Measurements from ENCODE around the gene NGEF.
"Not testable (repeated sequence)": the region's sequence is repeated elsewhere in the genome, so short reads cannot be mapped to it uniquely, and the experiment has no call there.

NGEF gene

DNA sequence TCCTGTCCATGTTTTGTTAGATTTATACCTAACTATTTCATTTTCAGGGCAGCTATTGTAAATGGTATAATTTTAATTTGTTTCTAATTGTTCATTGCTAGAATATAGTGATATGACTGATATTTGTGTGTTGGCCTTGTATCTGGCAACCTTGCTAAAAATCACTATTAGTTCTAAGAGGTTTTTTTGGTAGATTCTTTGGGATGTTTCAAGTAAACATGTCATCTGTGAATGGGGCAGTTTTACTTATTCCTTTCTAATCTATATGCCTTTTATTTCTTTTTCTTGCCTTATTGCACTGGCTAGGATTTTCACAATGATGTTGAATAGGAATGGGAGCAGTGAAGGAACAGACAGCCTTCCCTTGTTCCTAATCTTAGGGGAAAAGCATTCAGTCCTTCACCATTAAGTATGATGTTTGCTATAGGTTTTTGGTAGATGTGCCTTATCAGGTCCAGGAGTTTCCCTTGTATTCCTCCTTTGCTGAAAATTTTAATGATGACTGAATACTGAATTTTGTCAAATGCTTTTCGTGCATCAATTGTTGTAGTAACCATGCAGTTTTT lies 101.3 kb downstream of the NGEF start:
- no peaks in the 10 kb centered on the region for H3K36me3 Mint-ChIP-seq (ENCODE audit: low read depth)
- H3K27me3 Mint-ChIP-seq (ENCODE audit: low read depth), result peaks cover 33% of the 10 kb centered on the region
- peaks cover 12% of the 10 kb centered on the region for H3K9me3 Mint-ChIP-seq
- no peak overlapping the region for H3K27ac Mint-ChIP-seq
- H3K4me3 Mint-ChIP-seq, result no peak overlapping the region
- H3K4me1 Mint-ChIP-seq (ENCODE audit: low read depth), result no peaks in the 10 kb centered on the region

DNA sequence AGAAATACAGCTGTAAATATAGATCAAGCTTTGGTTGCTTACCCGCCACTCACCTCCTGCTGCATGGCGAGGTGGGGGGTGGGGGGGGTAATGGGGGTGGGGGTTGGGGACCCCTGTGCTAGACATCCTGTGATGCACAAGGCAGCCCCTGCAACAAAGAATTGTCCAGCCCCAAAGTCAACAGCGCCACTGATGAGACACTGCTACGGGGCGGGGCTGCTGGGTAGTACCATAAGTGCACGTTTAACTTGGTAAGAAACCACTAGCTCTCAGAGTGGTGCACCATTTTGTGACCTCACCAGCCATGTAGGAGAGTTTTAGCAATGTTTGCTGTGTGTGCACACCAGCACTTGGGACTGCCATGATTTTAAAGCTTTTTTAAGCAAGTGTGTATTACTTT lies 102.7 kb downstream of the NGEF start:
- Mint-ChIP-seq H3K27ac (no peak overlapping the region), H3K27me3 (ENCODE audit: low read depth) (peaks cover 31% of the 10 kb centered on the region), H3K4me3 (no peak overlapping the region), H3K9me3 (peaks cover 12% of the 10 kb centered on the region), H3K4me1 (ENCODE audit: low read depth) (no peaks in the 10 kb centered on the region), H3K36me3 (ENCODE audit: low read depth) (no peaks in the 10 kb centered on the region)

DNA sequence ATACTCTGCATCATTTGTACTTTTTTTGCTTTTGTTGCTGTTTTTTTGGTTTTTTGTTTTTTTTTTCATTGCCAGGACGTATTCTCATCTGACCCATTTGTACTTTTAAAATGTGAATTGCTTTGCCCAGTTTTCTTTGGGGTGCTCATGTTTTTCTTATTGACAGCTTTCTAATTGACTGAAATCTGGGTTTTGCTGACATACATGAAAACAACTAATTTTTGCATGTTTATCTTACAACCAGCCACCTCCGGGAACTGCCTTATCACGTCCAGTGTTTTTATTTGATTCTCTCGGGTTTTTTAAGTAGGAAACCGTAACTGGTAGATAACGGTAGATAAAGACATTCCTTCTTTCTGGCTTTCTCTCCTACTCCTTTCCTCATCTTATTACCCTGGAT lies 104.4 kb downstream of the NGEF start:
- H3K4me3 Mint-ChIP-seq, result no peak overlapping the region
- H3K27me3 Mint-ChIP-seq (ENCODE audit: low read depth), result peaks cover 26% of the 10 kb centered on the region
- peaks cover 12% of the 10 kb centered on the region for H3K9me3 Mint-ChIP-seq
- no peaks in the 10 kb centered on the region for H3K4me1 Mint-ChIP-seq (ENCODE audit: low read depth)
- H3K36me3 Mint-ChIP-seq (ENCODE audit: low read depth), result no peaks in the 10 kb centered on the region
- no peak overlapping the region for H3K27ac Mint-ChIP-seq

DNA sequence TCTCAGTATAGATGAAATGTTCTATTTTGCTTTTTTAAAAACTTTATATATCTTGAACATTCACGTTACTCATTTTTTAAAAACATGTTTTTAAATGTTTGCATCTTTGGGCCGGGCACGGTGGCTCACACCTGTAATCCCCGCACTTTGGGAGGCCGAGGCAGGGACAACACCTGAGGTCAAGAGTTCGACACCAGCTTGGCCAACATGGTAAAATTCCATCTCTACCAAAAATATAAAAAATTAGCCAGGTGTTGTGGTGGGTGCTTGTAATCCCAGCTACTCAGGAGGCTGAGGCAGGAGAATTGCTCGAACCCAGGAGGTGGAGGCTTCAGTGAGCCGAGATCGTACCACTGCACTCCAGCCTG lies 105.4 kb downstream of the NGEF start:
- H3K27me3 Mint-ChIP-seq (ENCODE audit: low read depth), result peaks cover 26% of the 10 kb centered on the region
- H3K4me1 Mint-ChIP-seq (ENCODE audit: low read depth); H3K27ac Mint-ChIP-seq; H3K4me3 Mint-ChIP-seq; H3K36me3 Mint-ChIP-seq (ENCODE audit: low read depth): not testable (repeated sequence)
- H3K9me3 Mint-ChIP-seq, result peaks cover 12% of the 10 kb centered on the region

DNA sequence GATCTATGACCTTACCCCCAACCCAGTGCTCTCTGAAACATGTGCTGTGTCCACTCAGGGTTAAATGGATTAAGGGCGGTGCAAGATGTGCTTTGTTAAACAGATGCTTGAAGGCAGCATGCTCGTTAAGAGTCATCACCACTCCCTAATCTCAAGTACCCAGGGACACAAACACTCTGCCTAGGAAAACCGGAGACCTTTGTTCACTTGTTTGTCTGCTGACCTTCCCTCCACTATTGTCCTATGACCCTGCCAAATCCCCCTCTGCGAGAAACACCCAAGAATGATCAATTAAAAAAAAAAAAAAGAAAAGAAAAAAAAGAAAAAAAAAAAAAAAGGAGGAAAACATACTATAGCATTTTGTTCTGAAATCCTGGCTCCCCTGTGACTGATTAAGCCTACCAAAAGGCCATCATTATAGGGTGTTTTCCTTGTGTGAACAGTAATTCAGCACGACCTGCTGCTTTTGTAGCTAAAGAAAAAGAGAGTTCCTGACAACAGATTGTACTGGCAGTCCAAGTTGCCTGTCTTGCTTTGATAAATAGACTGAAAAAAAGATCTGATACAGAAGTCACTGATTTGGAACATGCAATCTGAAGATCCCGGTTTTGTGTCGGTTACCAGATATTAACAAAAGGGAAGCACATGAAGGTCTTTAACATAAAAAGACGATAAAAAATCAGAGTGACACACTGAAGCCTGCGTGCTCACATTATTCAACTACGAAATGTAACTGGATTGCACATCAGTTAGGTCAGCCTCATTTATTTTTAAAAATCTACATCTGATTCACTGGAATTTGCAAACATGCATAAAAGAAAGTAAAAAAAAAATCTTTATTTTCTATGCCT lies 106.0 kb downstream of the NGEF start:
- not testable (repeated sequence) for H3K36me3 Mint-ChIP-seq (ENCODE audit: low read depth); H3K9me3 Mint-ChIP-seq; H3K4me3 Mint-ChIP-seq; H3K4me1 Mint-ChIP-seq (ENCODE audit: low read depth); H3K27ac Mint-ChIP-seq
- peaks cover 23% of the 10 kb centered on the region for H3K27me3 Mint-ChIP-seq (ENCODE audit: low read depth)

DNA sequence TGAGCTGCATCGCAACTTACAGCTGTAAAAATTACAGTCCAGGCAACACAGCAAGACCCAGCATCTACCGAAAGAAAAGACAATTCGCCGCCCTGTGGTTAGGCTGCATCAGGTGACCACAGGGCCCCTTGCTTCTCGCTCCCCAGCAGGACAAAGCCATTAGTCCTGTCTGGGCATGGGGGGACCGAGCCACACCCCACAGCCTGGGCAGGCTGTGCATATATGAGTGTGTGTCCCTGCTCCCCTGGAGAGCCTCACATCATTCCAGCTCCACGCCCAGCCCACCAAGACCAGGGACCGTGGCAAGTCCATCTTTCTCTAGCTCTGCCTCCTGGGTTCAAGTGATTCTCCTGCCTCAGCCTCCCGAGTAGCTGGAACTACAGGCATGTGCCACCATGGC lies 109.1 kb downstream of the NGEF start:
- Mint-ChIP-seq H3K9me3 (no peaks in the 10 kb centered on the region), H3K27me3 (ENCODE audit: low read depth) (no peaks in the 10 kb centered on the region), H3K4me3 (no peak overlapping the region), H3K36me3 (ENCODE audit: low read depth) (no peaks in the 10 kb centered on the region), H3K4me1 (ENCODE audit: low read depth) (no peaks in the 10 kb centered on the region), H3K27ac (no peak overlapping the region)

DNA sequence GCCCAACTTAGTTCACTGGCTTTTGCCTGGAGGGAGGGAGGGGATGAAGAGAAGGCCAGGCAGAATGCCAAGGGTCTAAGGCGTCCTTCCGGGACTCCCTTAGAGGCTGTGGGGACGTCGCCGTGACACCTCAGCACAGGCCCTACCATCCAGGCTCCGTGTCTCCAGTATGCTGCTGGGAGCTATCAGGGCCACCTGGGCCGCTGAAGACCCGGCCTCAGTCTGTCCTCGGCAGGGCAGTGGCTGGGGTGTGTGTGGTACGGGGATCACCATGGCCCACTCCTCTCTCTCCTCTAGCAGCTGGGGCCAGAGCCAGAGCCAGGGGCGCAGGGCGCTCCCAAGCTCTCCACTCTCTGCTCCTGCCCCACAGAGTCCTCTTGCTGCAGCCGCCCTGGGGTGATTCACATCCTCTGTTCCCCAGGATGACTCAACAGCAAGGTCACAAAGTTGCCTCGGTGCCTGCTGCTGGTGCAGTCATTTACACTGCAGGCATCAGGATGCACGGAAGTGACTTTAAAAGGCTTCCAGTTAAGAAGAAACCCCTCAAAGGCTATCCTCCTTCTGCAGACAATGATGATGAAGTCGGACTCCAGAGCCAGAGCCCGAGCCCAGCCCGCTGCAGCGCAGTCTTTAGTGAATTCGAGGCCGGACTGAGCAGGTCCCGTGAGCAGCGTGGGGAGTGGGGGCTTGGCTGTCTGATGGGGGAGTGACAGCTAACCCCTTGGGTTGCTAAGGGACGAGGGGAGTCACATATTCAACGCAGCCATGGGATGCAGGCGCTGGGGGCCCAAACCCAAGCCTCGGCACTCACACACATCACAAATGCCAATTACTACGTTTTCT lies 111.1 kb downstream of the NGEF start:
- Mint-ChIP-seq H3K9me3 (no peaks in the 10 kb centered on the region), H3K4me1 (ENCODE audit: low read depth) (no peaks in the 10 kb centered on the region), H3K27ac (no peak overlapping the region), H3K4me3 (no peak overlapping the region), H3K27me3 (ENCODE audit: low read depth) (no peaks in the 10 kb centered on the region), H3K36me3 (ENCODE audit: low read depth) (no peaks in the 10 kb centered on the region)

DNA sequence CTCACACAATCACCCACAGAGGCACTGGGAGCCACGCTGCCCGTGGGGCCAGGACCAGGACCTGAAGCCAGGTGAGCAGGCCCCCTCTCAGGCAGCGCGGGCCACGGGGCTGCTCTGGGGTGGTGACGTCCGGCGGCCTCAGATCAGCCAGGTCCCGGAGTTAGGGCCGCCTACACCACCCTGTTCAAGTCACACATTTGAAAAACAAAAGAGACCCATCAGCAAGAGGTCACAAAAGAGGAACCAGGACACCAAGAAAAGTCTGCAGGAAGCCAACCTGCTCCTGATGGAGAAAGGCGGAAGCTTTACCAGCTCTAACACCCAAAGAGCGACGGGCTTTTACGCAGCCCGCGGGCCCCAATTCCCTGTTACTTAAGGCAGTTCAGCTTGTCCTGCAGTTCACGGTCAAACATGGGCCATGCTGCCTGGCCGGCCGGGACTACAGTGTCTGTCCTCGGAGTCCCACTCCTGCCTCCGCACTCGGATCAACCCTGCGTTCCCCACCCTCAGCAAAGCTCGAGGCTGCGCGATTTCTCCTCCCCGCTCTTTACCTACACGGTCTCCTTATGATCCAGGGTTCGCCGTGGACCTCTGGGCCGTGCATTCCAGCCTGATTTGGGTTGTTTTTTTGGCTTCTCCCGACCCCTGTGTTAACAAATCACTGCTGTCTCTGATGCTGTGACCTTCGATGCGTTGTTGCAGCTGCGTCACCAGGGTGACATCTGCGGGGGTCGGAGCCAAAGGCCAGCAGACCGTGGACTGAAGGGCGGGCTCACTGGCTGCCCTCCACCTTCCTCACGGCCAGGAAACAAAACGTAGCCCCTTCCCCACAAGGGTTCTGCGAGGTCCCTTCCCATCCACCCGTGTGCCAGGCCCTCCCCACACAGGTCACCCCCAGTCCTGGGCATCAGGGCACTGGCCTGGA lies 112.0 kb downstream of the NGEF start:
- H3K27me3 Mint-ChIP-seq (ENCODE audit: low read depth), result no peaks in the 10 kb centered on the region
- no peaks in the 10 kb centered on the region for H3K9me3 Mint-ChIP-seq
- H3K4me1 Mint-ChIP-seq (ENCODE audit: low read depth), result no peaks in the 10 kb centered on the region
- no peak overlapping the region for H3K27ac Mint-ChIP-seq
- H3K36me3 Mint-ChIP-seq (ENCODE audit: low read depth), result no peaks in the 10 kb centered on the region
- no peak overlapping the region for H3K4me3 Mint-ChIP-seq

DNA sequence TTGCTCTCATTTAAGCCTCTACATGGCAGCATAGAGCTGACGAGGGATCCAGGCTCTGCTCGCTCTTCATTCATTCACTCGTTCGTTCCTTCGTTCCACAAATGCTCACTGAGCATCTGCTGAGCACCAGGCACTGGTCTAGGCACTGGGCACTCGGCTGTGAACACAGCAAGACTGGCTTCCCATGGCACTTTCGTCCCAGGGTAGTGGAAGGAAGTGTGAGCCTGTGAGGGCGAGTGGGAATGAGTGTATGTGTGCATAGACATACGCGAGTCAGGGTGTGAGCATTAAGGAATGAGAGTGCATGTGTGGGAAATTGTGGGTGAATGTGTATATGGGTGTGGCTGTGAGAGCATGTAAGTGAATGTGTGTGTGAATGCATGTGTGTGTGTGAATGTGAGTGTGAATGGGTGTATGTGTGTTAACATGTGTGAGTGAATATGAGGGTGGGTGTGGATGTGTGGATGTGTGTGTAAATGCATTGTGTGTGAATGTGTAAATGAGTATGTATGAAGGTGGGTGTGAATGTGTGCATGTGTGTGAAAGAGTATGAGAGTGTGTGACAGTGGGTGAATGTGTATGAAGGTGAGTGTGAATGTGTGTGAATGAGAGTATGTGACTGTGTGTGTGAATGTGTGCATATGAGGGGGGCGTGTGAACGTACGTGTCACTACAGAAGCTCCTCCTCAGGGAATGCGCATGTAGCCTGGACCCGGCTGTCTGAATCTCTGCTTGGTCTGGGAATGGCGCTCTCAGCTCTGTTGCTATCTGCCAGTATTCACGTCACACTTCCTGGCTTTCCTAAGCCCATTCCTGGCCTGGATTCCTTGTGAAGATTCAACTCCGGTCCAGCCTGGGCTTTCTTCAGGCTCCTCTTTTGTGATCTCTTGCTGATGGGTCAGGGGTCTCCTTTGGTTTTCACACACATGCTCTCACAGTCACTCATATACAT lies 114.2 kb downstream of the NGEF start:
- Mint-ChIP-seq H3K9me3 (no peaks in the 10 kb centered on the region), H3K4me3 (no peak overlapping the region), H3K4me1 (ENCODE audit: low read depth) (no peaks in the 10 kb centered on the region), H3K36me3 (ENCODE audit: low read depth) (no peaks in the 10 kb centered on the region), H3K27me3 (ENCODE audit: low read depth) (no peaks in the 10 kb centered on the region), H3K27ac (no peak overlapping the region)

DNA sequence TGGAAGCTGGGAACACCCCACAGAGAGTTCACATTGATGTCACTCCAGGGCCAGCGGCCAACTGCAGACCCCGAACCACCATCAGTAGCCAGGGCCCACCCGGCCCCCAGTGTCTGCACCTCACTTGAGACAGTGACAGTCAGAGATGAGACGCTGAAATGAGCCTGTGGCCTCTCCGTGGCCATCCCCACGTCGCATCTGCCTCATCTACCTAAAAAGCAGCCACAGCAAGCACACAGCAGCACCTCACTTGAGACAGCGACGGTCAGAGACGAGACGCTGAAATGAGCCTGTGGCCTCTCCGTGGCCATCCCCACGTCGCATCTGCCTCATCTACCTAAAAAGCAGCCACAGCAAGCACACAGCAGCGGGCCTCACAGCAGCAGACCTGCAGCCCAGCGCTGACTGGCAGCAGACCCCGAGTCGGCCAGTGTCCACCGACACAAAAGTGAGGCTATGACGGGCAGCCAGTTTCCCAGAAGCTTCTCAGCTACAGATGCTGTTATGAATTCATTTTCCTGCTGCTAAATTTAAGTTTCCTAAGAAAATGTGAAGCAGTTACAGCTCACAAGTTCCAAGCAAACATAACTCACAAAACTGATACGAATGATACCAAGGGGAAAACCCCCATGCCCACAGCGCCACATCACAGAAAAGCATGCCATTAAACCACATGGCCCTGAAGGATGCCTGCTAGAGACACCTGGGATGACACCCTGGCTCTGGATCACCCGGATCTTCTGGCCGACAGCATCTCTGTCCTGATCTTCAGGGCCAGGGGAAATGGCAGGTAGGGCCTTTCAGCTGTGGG lies 115.3 kb downstream of the NGEF start:
- Mint-ChIP-seq H3K36me3 (ENCODE audit: low read depth) (no peaks in the 10 kb centered on the region), H3K4me1 (ENCODE audit: low read depth) (no peaks in the 10 kb centered on the region), H3K4me3 (no peak overlapping the region), H3K9me3 (no peaks in the 10 kb centered on the region), H3K27ac (no peak overlapping the region), H3K27me3 (ENCODE audit: low read depth) (no peaks in the 10 kb centered on the region)

DNA sequence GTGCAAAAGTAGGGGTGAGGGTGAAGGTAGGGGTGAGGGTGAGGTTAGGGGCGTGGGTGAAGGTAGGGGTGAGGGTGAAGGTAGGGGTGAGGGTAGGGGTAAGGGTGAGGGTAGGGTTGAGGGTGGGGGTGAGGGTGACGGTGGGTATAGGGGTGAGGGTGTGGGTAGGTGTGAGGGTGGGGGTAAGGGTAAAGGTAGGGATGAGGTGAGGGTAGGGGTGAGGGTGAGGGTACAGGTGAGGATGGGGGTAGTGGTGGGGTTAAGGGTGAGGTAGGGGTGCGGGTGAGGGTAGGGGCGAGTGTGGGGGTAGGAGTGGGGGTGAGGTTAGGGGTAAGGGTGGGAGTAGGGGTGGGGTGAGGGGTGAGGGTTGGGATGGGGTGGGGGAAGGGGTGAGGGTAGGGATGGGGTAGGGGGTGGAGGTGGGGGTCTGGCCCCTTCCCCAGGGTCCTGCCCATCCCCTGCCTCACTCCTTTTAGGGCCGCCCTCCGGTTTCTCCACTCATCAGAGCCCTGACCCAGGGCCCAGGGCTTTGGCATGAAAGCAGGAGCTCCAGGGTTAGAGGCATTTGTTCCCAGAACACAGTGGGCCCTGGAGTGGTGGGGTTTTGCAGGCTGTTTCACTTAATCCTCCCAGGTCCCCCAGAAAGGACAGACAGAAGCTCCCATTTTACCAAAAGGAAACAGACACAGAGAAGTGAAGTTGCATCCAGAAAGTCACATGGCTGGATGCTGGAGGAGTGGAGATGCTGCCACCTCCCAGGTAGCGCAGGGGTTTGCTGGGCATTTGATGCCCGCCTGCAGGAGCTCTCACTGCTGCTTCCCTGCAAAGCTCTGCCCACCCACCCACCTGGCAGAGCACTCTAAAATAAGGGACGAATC lies 116.1 kb downstream of the NGEF start:
- Mint-ChIP-seq H3K9me3 (no peaks in the 10 kb centered on the region), H3K27me3 (ENCODE audit: low read depth) (no peaks in the 10 kb centered on the region), H3K4me3 (no peak overlapping the region), H3K27ac (no peak overlapping the region), H3K4me1 (ENCODE audit: low read depth) (no peaks in the 10 kb centered on the region), H3K36me3 (ENCODE audit: low read depth) (no peaks in the 10 kb centered on the region)

DNA sequence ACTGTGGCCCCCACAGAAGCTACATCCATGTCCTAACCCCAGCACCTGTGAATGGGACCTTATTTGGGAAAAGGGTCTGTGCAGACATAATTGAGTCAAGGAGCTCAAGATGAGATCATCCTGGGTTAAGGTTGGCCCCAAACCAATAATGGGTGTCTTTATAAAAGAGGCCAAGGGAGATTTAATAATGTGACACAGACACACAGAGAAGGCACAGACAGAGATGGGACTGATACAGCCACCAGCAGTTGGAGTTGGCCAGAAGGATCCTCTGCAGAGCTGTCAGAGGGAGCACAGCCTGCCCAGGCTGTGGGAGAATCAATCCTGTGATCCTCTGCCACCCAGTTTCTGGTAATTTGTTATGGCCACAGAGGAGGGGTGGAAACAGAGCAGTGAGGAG lies 116.9 kb downstream of the NGEF start:
- no peaks in the 10 kb centered on the region for H3K36me3 Mint-ChIP-seq (ENCODE audit: low read depth)
- no peak overlapping the region for H3K4me3 Mint-ChIP-seq
- no peaks in the 10 kb centered on the region for H3K4me1 Mint-ChIP-seq (ENCODE audit: low read depth)
- H3K9me3 Mint-ChIP-seq, result no peaks in the 10 kb centered on the region
- no peaks in the 10 kb centered on the region for H3K27me3 Mint-ChIP-seq (ENCODE audit: low read depth)
- H3K27ac Mint-ChIP-seq, result no peak overlapping the region

Measured in T-helper 1 cell treated with Interleukin-12 subunit alpha and Interleukin-12 subunit beta and Interleukin-4 antibody, amounts not matched to agents 30 μg/mL and 1 μg/mL, for 36 hours (primary cell).